ENCODE results near the gene MUS81. TPM values are rescaled to one million over a fixed set of nuclear protein-coding genes. Genes with fewer than 3 reads are reported as not detected.
"Not testable (repeated sequence)": the region's sequence is repeated elsewhere in the genome, so short reads cannot be mapped to it uniquely, and the experiment has no call there.

Gene MUS81
- total RNA-seq, 2 donors from 2014 or later = 80.6 to 94.8 TPM

DNA sequence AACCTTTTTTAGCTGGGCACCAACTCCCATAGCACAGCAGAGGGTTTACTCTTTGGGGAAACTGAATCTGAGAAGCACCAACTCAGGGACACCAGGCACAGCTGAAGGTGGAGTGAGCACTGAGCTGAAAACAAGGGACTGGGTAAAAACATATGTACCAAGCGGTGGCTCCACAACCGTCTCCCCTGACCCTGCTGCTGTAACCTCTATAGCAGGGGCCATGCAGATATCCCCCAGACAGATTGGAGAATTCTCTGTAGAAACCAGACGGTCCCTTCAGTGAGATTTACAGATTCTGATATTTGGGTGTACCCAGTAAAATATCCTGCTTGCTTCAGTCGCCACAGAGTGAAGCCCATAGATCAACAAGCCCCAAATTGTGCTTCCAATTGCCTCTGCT is 30.8 kb upstream of the MUS81 start:
- DNase-seq (no peak), ATAC-seq (replicated peaks in 1 of 2) (no peak)
- Mint-ChIP-seq H3K4me1 (ENCODE audit: low read depth) (peaks cover 31% of the 10 kb centered on the region), H3K27me3 (ENCODE audit: low read depth) (peaks cover 17% of the 10 kb centered on the region), H3K4me3 (no peak overlapping the region), H3K27ac (no peak overlapping the region), H3K9me3 (peaks cover 6% of the 10 kb centered on the region in 2 donors), H3K36me3 (ENCODE audit: insufficient read depth in 2 of 2) (peaks cover 5 to 7% of the 10 kb centered on the region in 2 donors)

DNA sequence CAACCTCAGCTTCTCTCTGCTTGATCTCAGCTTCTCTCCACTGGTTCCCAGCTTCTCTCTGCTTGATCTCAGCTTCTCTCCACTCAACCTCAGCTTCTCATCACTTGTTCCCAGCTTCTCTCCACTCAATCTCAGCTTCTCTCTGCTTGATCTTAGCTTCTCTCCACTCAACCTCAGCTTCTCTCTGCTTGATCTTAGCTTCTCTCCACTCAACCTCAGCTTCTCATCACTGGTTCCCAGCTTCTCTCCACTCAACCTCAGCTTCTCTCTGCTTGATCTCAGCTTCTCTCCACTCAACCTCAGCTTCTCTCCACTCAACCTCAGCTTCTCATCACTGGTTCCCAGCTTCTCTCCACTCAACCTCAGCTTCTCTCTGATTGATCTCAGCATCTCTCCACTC is 28.0 kb upstream of the MUS81 start:
- Mint-ChIP-seq H3K4me1 (ENCODE audit: low read depth) (peaks cover 30% of the 10 kb centered on the region), H3K27me3 (ENCODE audit: low read depth) (peaks cover 17% of the 10 kb centered on the region), H3K27ac (peak overlapping the region; percentile 16)
- DNase-seq; H3K9me3 Mint-ChIP-seq; H3K4me3 Mint-ChIP-seq; H3K36me3 Mint-ChIP-seq (ENCODE audit: insufficient read depth in 2 of 2); ATAC-seq (replicated peaks in 1 of 2): not testable (repeated sequence)

DNA sequence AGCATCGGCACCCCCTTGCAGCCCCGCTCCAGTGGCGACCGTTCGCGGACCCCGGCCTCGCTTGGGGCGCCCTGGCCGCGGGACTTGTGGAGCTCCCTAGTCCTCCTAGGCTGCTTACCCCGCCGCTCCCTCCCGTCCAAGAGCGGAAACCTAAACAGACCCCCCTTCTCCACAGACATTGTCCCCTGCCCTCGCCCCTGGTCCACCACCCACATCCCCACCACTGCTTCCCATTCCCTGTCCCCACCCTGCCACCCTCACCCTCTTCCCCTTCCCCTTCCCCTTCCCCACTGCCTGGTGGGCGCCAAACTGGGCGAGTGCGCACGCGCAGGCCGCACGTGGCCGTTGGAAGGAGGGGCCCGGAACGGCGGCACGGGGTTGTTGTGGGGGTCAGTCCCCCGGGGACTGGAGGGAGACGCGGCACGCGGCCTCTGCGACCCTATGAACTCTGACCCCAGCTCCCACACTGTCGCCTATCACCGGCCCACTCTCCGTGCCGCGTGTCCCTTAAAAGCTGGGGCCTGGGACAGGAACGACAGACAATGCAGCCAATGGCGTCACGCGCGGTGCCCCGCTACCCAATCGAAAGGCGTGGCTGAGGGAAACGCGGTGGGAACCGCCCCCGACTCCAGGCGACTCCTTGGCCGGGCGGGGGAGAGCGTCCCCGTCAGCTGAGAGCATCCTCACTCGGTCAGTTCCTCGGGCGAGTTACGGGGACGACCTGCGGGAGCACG is 26.8 kb upstream of the MUS81 start, which contains the start of gene SNX32:
Gene SNX32 (plus strand): TSS at position 667 of the 734 bp plus-strand sequence. CDS start 103 bp downstream, outside the sequence.
- peak; percentile 99 to 100 for ATAC-seq (replicated peaks in 1 of 2)
- peaks cover 17% of the 10 kb centered on the region for H3K27me3 Mint-ChIP-seq (ENCODE audit: low read depth)
- H3K4me3 Mint-ChIP-seq = no peak within 1 kb of the TSS
- H3K4me1 Mint-ChIP-seq (ENCODE audit: low read depth) = peaks cover 21% of the 10 kb centered on the region
- peak; percentile 97 to 98 for DNase-seq
- H3K36me3 Mint-ChIP-seq (ENCODE audit: insufficient read depth in 2 of 2) = peaks cover 5 to 7% of the 10 kb centered on the region in 2 donors
- H3K9me3 Mint-ChIP-seq = peaks cover 6% of the 10 kb centered on the region in 2 donors
- H3K27ac Mint-ChIP-seq = peak within 1 kb of the TSS; percentile 52

DNA sequence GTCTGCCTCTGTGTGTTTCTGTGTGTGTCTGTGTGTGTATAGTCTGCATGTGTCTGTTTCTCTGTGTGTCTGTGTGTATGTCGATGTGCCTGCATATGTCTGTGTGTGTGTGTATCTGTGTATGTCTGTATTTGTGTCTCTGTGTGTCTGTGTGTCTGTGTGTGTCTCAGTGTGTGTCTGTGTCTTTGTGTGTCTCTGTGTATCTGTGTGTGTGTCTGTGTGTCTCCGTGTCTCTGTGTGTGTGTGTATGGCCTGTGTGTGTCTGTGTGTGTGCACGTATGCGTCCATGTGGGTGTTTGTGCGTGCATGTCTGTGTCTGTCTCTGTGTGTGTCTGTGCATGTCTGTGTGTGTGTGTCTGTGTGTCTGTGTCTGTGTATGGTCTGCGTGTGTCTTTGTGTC is 26.0 kb upstream of the MUS81 start:
- no peak overlapping the region for H3K4me3 Mint-ChIP-seq
- H3K27ac Mint-ChIP-seq = no peak overlapping the region
- peaks cover 5 to 7% of the 10 kb centered on the region in 2 donors for H3K36me3 Mint-ChIP-seq (ENCODE audit: insufficient read depth in 2 of 2)
- peaks cover 21% of the 10 kb centered on the region for H3K4me1 Mint-ChIP-seq (ENCODE audit: low read depth)
- H3K27me3 Mint-ChIP-seq (ENCODE audit: low read depth) = peaks cover 17% of the 10 kb centered on the region
- ATAC-seq (replicated peaks in 1 of 2) (no peak), DNase-seq (no peak)
- peaks cover 6% of the 10 kb centered on the region in 2 donors for H3K9me3 Mint-ChIP-seq

DNA sequence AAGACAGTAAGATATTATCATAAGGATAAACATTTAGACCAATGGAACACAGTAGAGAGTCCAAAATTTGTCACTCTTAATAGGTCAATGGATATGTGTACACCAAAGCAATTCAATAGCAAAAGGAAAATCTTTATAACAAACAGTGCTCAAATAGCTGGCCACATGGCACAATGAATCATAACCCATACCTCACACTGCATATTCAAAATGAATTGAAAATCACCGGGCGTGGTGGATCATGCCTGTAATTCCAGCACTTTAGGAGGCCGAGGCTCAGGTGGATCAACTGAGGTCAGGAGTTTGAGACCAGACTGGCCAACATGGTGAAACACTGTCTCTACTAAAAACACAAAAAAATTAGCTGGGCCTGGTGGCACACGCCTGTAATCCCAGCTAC is 18.1 kb upstream of the MUS81 start:
- ATAC-seq (replicated peaks in 1 of 2) (no peak), DNase-seq (no peak)
- no peaks in the 10 kb centered on the region for H3K36me3 Mint-ChIP-seq (ENCODE audit: insufficient read depth in 2 of 2)
- no peak overlapping the region for H3K27ac Mint-ChIP-seq
- no peaks in the 10 kb centered on the region for H3K9me3 Mint-ChIP-seq
- no peaks in the 10 kb centered on the region for H3K4me1 Mint-ChIP-seq (ENCODE audit: low read depth)
- no peaks in the 10 kb centered on the region for H3K27me3 Mint-ChIP-seq (ENCODE audit: low read depth)
- no peak overlapping the region for H3K4me3 Mint-ChIP-seq

DNA sequence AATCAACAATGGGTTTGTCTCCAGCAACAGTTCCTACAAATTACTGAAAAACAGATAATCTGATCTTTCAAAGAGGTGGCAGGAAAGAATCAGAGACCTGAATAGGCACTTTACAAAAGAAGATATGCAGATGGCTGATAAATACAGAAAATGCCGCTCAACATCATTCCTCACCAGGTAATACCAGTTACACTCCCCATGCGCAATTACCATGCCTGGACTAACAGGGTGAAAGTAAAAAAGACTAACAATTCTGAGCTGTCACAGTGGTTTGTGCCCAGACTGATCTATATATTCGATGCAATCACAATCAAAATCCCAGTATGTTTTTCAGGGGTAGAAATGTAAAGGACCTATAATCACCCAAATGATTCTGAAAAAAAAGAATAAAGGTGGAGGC is 16.4 kb upstream of the MUS81 start:
- Mint-ChIP-seq H3K27ac (no peak overlapping the region), H3K36me3 (ENCODE audit: insufficient read depth in 2 of 2) (no peaks in the 10 kb centered on the region), H3K4me1 (ENCODE audit: low read depth) (no peaks in the 10 kb centered on the region), H3K4me3 (no peak overlapping the region), H3K9me3 (no peaks in the 10 kb centered on the region), H3K27me3 (ENCODE audit: low read depth) (no peaks in the 10 kb centered on the region)
- DNase-seq = no peak
- no peak for ATAC-seq (replicated peaks in 1 of 2)

DNA sequence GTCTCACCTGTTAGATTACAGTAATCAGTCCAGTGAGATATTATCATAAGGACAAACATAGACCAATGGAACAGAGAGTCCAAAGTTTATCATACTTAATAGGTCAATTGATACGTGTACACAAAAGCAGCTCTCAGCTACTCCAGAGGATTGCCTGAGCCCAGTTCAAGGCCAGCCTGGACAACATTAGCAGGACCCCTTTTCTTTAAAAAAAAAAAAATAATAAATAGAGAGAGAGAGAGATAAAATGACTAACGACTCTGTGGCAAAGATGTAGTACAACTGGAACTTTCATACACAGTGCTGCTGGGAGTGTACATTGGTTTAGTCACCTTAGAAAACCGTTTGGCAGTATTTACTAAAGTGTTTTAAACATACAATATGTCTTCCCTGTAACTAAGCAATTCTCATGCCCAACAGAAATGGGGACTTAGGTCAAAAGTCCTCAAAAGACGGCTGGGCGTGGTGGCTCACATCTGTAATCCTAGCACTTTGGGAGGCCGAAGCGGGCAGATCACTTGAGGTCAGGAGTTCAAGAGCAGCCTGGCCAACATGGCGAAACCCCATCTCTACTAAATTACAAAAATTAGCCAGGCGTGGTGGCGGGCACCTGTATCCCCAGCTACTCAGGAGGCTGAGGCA is 15.9 kb upstream of the MUS81 start:
- Mint-ChIP-seq H3K27ac (no peak overlapping the region), H3K4me1 (ENCODE audit: low read depth) (no peaks in the 10 kb centered on the region), H3K36me3 (ENCODE audit: insufficient read depth in 2 of 2) (no peaks in the 10 kb centered on the region), H3K9me3 (no peaks in the 10 kb centered on the region), H3K27me3 (ENCODE audit: low read depth) (no peaks in the 10 kb centered on the region), H3K4me3 (no peak overlapping the region)
- ATAC-seq (replicated peaks in 1 of 2) (no peak), DNase-seq (no peak)

DNA sequence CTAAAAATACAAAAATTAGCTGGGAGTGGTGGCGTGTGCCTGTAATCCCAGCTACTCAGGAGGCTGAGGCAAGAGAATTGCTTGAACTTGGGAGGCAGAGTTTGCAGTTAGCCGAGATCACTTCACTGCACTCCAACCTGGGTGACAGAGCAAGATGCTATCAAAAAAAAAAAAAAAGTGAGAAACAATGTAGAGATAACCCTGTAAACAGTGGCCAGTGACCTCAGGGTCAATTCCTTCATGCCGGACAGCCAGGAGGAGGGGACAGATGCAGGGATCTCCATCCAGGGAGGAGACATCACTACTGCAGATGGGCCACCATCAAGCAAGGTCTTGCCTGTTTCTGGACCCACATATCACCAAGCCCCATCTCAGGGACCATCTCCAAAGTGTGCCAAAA is 12.5 kb upstream of the MUS81 start:
- no peak for ATAC-seq (replicated peaks in 1 of 2)
- H3K27me3 Mint-ChIP-seq (ENCODE audit: low read depth) = no peaks in the 10 kb centered on the region
- H3K9me3 Mint-ChIP-seq = no peaks in the 10 kb centered on the region
- no peak overlapping the region for H3K4me3 Mint-ChIP-seq
- no peaks in the 10 kb centered on the region for H3K4me1 Mint-ChIP-seq (ENCODE audit: low read depth)
- DNase-seq = no peak
- H3K36me3 Mint-ChIP-seq (ENCODE audit: insufficient read depth in 2 of 2) = peaks cover 0 to 9% of the 10 kb centered on the region in 2 donors
- H3K27ac Mint-ChIP-seq = peak overlapping the region; percentile 28

DNA sequence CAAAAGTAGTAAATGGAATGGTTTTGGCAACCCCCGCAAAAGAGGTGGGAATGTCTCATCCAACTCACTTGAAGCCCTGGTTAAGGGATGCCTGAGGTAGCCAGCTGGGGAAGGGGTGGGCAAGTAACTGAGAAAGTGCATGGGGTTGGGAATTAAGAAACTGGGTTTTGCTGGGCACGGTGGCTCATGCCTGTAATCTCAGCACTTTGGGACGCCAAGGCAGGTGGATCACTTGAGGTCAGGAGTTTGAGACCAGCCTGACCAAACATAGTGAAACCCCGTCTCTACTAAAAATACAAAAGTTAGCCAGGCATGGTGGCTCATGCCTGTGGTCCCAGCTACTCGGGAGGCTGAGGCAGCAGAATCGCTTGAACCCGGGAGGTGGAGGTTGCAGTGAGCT is 11.5 kb upstream of the MUS81 start:
- not testable (repeated sequence) for DNase-seq; H3K27ac Mint-ChIP-seq; H3K27me3 Mint-ChIP-seq (ENCODE audit: low read depth); ATAC-seq (replicated peaks in 1 of 2); H3K4me3 Mint-ChIP-seq; H3K4me1 Mint-ChIP-seq (ENCODE audit: low read depth); H3K9me3 Mint-ChIP-seq
- peaks cover 3 to 14% of the 10 kb centered on the region in 2 donors for H3K36me3 Mint-ChIP-seq (ENCODE audit: insufficient read depth in 2 of 2)

DNA sequence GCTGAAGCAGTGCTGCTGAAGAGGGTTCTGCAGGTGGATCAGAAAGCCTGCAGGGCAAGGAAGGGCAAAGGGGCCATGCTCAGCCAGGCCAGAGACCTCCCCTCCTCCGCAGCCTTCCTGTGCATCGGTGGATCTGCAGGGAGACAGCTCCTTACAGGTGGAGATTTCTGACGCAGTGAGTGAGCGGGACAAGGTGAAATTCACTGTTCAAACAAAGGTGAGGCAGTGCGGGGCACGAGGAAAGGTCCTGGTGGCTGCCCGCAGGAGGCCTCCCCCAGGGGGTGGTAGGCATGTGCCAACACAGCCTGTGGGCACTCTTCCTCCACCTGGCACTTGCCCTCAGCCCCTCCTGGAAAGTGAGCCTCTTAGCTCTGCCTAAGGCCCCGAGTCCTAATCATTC is 10.9 kb upstream of the MUS81 start:
- ATAC-seq (replicated peaks in 1 of 2) (peak; percentile 12 to 18), DNase-seq (no peak)
- H3K4me1 Mint-ChIP-seq (ENCODE audit: low read depth) = peaks cover 12% of the 10 kb centered on the region
- peaks cover 8 to 20% of the 10 kb centered on the region in 2 donors for H3K36me3 Mint-ChIP-seq (ENCODE audit: insufficient read depth in 2 of 2)
- no peak overlapping the region for H3K4me3 Mint-ChIP-seq
- no peak overlapping the region for H3K27ac Mint-ChIP-seq
- H3K9me3 Mint-ChIP-seq = no peaks in the 10 kb centered on the region
- H3K27me3 Mint-ChIP-seq (ENCODE audit: low read depth) = no peaks in the 10 kb centered on the region

DNA sequence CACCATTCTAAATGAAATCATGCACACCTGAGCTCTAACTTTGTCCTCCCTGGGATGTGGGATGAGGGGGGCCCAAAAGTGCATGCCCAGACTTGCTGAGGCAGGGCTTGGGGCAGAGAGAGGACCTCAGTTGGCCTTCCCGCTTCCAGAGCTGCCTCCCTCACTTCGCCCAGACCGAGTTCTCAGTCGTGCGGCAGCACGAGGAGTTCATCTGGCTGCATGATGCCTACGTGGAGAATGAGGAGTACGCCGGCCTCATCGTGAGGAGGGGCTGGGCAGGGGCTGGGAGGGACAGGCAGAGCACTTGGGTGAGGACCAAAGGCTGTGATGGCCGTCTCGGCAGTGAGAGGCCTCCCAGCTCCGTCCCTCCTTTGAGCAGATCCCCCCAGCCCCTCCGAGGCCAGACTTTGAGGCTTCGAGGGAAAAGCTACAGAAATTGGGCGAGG is 10.4 kb upstream of the MUS81 start:
- Mint-ChIP-seq H3K27ac (no peak overlapping the region), H3K4me3 (no peak overlapping the region), H3K36me3 (ENCODE audit: insufficient read depth in 2 of 2) (peaks cover 11 to 24% of the 10 kb centered on the region in 2 donors), H3K9me3 (no peaks in the 10 kb centered on the region), H3K4me1 (ENCODE audit: low read depth) (peaks cover 17% of the 10 kb centered on the region), H3K27me3 (ENCODE audit: low read depth) (no peaks in the 10 kb centered on the region)
- DNase-seq (no peak), ATAC-seq (replicated peaks in 1 of 2) (peak; percentile 3 to 8)

DNA sequence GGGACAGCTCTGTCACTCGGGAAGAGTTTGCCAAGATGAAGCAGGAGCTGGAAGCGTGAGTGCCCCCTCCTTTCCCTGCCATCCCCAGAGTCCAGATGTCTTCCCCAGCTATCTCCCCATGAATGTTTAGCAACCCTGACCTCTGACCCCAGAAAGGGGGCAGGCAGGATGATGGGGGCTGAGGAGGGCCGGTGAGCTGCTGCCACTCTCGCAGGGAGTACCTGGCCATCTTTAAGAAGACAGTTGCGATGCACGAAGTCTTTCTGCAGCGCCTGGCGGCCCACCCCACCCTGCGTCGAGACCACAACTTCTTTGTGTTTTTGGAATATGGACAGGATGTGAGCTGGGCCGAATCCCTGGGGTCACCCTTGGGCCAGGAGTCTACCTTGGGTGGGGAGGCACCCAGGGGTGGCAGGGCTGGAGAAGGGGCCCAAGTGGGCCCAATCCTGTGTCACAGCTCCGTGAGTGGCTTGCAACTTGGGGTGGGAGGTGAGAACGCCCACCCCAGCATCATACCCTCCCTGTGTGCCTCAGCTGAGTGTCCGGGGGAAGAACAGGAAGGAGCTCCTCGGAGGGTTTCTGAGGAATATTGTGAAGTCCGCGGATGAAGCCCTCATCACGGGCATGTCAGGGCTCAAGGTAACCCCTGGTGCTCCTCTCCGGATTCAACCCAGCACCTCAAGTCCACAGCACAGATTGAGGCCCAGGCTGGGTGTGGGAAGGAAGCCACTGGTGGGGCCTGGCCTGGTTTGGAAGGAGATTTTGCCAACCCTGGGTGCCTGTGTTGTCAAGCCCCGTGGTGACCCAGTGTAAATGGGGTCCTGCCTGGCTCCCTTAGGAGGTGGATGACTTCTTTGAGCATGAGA is 9.8 kb upstream of the MUS81 start:
- H3K36me3 Mint-ChIP-seq (ENCODE audit: insufficient read depth in 2 of 2) = peaks cover 14 to 29% of the 10 kb centered on the region in 2 donors
- peak; percentile 7 to 18 for ATAC-seq (replicated peaks in 1 of 2)
- H3K27me3 Mint-ChIP-seq (ENCODE audit: low read depth) = no peaks in the 10 kb centered on the region
- peaks cover 23% of the 10 kb centered on the region for H3K4me1 Mint-ChIP-seq (ENCODE audit: low read depth)
- no peak overlapping the region for H3K27ac Mint-ChIP-seq
- no peaks in the 10 kb centered on the region for H3K9me3 Mint-ChIP-seq
- H3K4me3 Mint-ChIP-seq = no peak overlapping the region
- no peak for DNase-seq

DNA sequence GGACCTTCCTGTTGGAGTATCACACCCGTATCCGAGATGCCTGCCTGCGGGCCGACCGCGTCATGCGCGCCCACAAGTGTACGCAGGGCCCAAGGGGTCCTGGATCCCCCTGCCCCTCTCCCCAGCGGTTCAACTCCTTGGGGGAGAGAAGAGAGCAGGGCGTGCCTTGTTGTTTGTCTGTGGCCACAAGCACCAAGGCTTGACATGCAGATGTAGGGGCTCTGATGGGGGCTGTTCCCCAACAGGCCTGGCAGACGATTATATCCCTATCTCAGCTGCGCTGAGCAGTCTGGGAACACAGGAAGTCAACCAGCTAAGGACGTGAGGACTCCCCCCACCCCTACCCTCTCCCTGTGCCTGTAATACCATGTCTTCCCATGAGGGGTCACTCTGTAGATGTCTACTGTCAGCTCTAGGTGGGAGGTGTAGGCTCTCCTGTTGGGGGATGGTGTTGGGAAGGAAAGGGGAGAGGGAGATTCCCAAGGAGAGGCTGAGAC is 9.1 kb upstream of the MUS81 start:
- Mint-ChIP-seq H3K36me3 (ENCODE audit: insufficient read depth in 2 of 2) (peaks cover 16 to 33% of the 10 kb centered on the region in 2 donors), H3K4me1 (ENCODE audit: low read depth) (peaks cover 30% of the 10 kb centered on the region), H3K9me3 (no peaks in the 10 kb centered on the region), H3K27ac (no peak overlapping the region), H3K27me3 (ENCODE audit: low read depth) (no peaks in the 10 kb centered on the region), H3K4me3 (no peak overlapping the region)
- DNase-seq (no peak), ATAC-seq (replicated peaks in 1 of 2) (peak; percentile 2 to 7)

Measured in activated T-cell treated with anti-CD3 and anti-CD28 coated beads, Interleukin-2, amount 50 U/mL, for 72 hours (primary cell).